Colonic mucosa (tissue), 4 donors: ENCODE measurements around the gene GRK4. TPM values are rescaled to one million over a fixed set of nuclear protein-coding genes. Genes with fewer than 3 reads are reported as not detected.
"Not testable (repeated sequence)": the region's sequence is repeated elsewhere in the genome, so short reads cannot be mapped to it uniquely, and the experiment has no call there.

Source experiments
- DNase-seq: peaks from one replicate; pipeline ENCODE4 v3.0.0-alpha.2; 2020
- H3K27ac ChIP-seq: fragments of 200-600 bp; one replicate; pipeline ENCODE4 v1.8.0; 2021
- H3K27me3 ChIP-seq: fragments of 200-600 bp; one replicate; pipeline ENCODE4 v1.8.0; 2021
- H3K36me3 ChIP-seq: fragments of 200-600 bp; one replicate; pipeline ENCODE4 v1.8.0; 2021
- H3K4me1 ChIP-seq: fragments of 200-600 bp; one replicate; pipeline ENCODE4 v1.8.0; 2021; ENCODE audit warnings: mild to moderate bottlenecking
- H3K4me3 ChIP-seq: fragments of 200-600 bp; one replicate; pipeline ENCODE4 v1.8.0; 2021
- H3K9ac ChIP-seq, 2 donors: one replicate each; pipeline ENCODE4 v1.7.0; 2013; ENCODE audit warnings: control low read depth in 2 of 2, low read depth in 2 of 2, low read length in 2 of 2
- H3K9me3 ChIP-seq: fragments of 200-600 bp; one replicate; pipeline ENCODE4 v1.8.0; 2021
- CTCF ChIP-seq: fragments of 200-600 bp; IDR thresholded peaks from one replicate; pipeline ENCODE4 v1.8.0; 2022; ENCODE audit warnings: antibody characterized with exemption, mild to moderate bottlenecking
- intact Hi-C: fragments of 100-400 bp; cut with DNase I; formaldehyde crosslinking; loops from one replicate; pipeline ENCODE4 v1.14.1; 2022
- total RNA-seq, 2 donors: library from RNA; stranded (reverse); fragmentation: NEBNext Ultra II Directional in 1 of 2; extraction: Animal tissue kit (Norgen Biotek cat#: 25700) in 1 of 2; gene quantifications; one replicate each; pipeline ENCODE4 v1.2.1, GENCODE V29; 2021
- donor health status: healthy.
- donor health status: DM: no; HTN: no; CAD: no.
- donor health status: DM: no; HTN: no; CAD: no.

The GRK4 gene
- total RNA-seq, 2 donors from 2014 or later, result 0.77 to 1.7 TPM

DNA sequence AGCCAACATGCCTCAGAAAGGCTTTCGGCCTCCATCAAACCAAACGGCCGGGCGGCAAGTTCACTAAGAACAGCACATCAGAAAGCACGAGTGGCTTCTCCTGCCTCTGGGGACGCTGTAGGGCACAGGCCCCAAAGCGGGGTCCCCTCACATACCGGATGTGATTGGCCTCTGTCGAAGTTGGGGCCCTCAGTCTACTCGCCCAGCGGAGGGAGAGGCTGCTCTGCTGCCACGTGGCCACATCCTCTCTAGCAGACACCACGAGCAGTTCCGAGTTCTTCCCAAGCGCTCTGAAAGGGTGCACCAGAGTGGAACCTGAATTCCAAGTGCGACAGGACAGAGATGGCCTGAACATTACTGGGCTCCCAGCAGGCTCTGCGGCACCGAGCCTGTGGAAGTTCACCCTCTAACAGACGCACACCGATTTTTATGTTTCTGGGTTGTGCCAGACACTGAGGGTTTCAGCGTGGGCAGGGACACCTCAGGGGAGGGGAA, 21.3 kb upstream of the GRK4 start:
- no peak for DNase-seq
- Histone ChIP-seq H3K9ac (peak overlapping the region; percentile 44 to 59), H3K36me3 (peaks cover 33% of the 10 kb centered on the region)

DNA sequence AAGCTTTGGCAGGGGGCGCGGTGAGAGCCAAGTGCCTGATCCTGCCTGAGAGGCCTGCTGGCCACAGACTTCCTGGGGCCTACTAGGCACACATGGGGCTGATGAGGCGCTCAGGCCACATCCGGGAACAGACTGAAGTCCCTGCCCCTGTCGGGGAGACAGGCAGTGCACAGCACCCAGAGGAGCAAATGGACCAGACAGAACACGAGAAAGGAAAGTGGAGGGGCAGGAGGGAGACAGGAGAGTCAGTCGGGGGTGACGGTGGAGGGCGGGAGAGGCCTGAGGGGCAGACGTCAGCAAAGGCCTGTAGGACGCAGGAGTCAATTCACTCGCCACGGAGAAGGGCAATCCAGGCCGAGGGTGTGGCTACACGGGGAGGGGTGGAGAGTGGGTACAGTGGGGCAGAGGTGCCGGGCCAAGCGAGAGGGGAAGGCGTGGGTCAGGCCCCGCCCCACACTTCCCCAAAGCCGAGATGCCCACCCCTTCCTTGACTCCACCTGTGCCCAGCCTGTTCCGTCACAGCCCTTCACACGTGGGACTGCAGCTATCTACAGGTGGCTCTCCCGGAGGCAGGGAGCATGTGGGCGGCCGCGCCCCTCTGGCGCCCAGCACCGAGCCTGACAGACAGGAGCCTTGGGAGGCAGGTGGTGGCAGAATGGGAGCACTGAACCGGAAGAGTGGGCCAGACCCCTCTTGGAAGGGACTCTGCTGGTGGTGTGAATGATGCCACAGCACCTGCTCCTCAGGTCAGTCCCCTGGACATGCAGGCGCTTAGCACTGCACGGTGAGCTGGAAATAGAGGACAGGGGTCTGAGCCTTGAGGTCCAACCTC, 20.6 kb upstream of the GRK4 start:
- Histone ChIP-seq H3K4me1 (no peaks in the 10 kb centered on the region), H3K27me3 (no peaks in the 10 kb centered on the region), H3K36me3 (peaks cover 37% of the 10 kb centered on the region), H3K9ac (peak overlapping the region; percentile 44 to 59), H3K9me3 (no peaks in the 10 kb centered on the region), H3K4me3 (no peak overlapping the region), H3K27ac (peak overlapping the region; percentile 17)
- peak; percentile 73 for DNase-seq
- TF ChIP-seq CTCF, result no peak
- intact Hi-C loops, result no loop called here

More for the DNA sequence above, 21.3 kb upstream of the GRK4 start:
- Histone ChIP-seq H3K4me3 (no peak overlapping the region), H3K4me1 (no peaks in the 10 kb centered on the region), H3K9me3 (no peaks in the 10 kb centered on the region), H3K27ac (peak overlapping the region; percentile 17), H3K27me3 (no peaks in the 10 kb centered on the region)
- intact Hi-C loops, result no loop called here
- no peak for TF ChIP-seq CTCF

- peaks cover 39% of the 10 kb centered on the region for H3K36me3 ChIP-seq
- H3K9ac ChIP-seq, result peak overlapping the region in 1 of 2 donors; percentile 38
- no peak for TF ChIP-seq CTCF
- H3K4me1 ChIP-seq, result no peaks in the 10 kb centered on the region
- H3K9me3 ChIP-seq, result no peaks in the 10 kb centered on the region
- H3K27me3 ChIP-seq, result no peaks in the 10 kb centered on the region
- DNase-seq, result no peak
- no peak overlapping the region for H3K4me3 ChIP-seq
- intact Hi-C loops, result no loop called here
- H3K27ac ChIP-seq, result no peak overlapping the region
Observed at GRCh38 chr4:2943364-2944090, 19.8 kb upstream of the GRK4 start.

GRCh38 chr4:2944091-2944482, 19.3 kb upstream of the GRK4 start:
- no peak for DNase-seq
- Histone ChIP-seq H3K27ac (no peak overlapping the region), H3K9ac (no peak overlapping the region), H3K4me3 (no peak overlapping the region), H3K27me3 (no peaks in the 10 kb centered on the region), H3K36me3 (peaks cover 37% of the 10 kb centered on the region), H3K9me3 (no peaks in the 10 kb centered on the region), H3K4me1 (no peaks in the 10 kb centered on the region)
- no peak for TF ChIP-seq CTCF
- intact Hi-C loops, result no loop called here

DNA sequence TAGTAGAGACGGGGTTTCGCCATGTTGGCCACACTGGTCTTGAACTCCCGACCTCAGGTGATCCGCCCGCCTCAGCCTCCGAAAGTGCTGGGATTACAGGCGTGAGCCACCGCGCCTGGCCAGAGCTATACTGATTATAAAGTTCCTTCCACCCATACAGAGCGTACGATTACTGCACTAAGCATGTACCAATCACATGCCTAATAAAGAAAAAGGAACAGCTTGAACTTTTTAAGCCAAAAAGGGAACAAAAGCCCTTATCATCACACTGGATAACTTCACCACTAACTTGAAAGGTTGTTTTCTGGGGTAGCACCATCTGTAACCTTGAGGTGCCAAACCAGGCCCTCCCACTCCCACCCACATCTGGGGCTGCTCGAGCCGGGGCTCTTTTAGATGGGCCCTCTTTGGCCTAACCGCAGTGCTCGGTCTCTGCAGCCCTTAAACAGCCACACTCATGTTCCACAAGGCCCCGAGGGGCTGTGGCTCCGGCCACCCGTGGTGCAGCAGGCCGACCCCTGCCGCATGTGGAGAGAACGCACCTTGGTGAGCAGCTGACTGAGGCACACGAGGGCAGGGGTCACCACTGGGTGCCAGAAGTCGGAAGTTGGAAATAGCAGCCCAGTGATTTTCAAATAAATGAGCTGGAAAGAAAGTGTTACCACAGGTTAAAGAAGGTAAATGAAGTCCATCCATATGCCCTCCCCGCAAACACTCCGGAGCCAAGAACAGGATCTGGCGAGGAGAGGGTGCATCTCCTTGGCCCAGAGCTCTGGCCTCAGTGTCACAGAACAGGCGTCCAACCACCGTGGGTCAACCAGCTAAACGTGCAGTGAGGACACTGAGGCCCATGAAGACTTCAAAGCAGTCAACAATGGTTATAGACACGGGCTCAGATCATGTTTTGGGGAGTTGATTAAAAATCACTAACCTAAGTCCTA, 18.5 kb upstream of the GRK4 start:
- DNase-seq, result no peak
- H3K27ac ChIP-seq, result no peak overlapping the region

DNA sequence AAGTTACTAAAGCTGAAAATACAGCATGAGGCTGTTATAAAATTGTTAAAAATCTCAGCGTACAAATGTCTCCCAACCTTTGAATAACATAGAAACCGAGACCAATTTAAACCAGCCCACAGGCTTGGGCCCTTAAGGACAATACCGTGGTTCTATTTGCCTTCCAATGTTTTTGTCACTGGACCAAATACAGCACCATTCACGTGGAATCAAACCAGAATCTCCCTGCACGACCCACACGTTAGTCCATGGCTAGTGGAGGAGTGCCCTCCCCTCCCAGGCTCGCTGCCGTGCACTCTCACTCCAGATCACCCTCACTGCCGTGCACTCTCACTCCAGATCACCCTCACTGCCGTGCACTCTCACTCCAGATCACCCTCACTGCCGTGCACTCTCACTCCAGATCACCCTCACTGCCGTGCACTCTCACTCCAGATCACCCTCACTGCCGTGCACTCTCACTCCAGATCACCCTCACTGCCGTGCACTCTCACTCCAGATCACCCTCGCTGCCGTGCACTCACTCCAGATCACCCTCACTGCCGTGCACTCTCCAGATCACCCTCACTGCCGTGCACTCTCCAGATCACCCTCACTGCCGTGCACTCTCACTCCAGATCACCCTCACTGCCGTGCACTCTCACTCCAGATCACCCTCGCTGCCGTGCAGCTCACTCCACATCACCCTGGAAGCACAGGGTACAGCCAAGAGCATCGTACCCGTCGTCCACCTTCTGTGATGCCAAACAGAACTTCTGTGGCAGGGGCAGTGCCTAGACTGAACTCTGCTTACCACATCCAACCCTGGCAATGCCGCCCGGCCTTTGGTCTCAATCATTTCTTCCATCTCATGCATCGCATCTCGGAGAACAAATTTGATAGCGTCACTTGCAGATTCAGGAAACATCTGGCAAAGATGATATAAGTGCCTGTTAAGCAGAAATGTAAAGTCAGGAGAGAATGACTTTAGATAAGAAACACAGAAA, 17.5 kb upstream of the GRK4 start:
- H3K4me3 ChIP-seq, H3K9ac ChIP-seq, H3K27ac ChIP-seq, DNase-seq, H3K9me3 ChIP-seq, intact Hi-C loops, H3K27me3 ChIP-seq, H3K4me1 ChIP-seq: not testable (repeated sequence)
- H3K36me3 ChIP-seq, result peaks cover 38% of the 10 kb centered on the region

More for the DNA sequence above, 18.5 kb upstream of the GRK4 start:
- no peak overlapping the region for H3K9ac ChIP-seq
- no peaks in the 10 kb centered on the region for H3K4me1 ChIP-seq
- H3K36me3 ChIP-seq, result peaks cover 32% of the 10 kb centered on the region
- TF ChIP-seq CTCF, result no peak
- intact Hi-C loops, result no loop called here
- H3K4me3 ChIP-seq, result no peak overlapping the region
- no peaks in the 10 kb centered on the region for H3K9me3 ChIP-seq
- no peaks in the 10 kb centered on the region for H3K27me3 ChIP-seq
